Measurements from ENCODE around the gene SPP2. TPM values are rescaled to one million over a fixed set of nuclear protein-coding genes. Genes with fewer than 3 reads are reported as not detected.

Gene SPP2
- polyA plus RNA-seq, 3 donors: not detected

DNA sequence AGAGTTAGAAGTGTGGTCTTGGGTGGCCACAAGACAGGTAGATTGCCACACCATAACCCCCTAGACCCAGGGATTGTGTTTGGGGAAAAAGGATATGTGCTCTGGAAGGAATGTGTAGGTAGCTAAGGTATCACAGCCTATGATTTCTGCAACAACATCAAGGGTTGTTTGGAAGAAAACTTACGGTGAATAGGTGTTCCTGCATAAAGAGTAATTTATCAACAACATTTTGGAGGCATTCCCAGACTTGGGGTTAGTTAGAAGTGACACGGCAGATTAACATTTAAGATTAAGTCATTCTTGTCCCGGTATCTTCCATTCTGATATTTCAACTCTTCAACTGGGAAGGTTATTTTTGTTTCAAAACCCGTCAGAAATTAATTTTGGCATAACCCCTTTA, 65.5 kb downstream of the SPP2 start:
- H3K4me1 Mint-ChIP-seq: no peaks in the 10 kb centered on the region
- Histone ChIP-seq H3K4me3 (replicated peaks in 1 of 3; ENCODE audit: low read depth in 2 of 3, low read length in 3 of 3) (no peak overlapping the region), H3K79me2 (ENCODE audit: insufficient read depth, low read length) (no peaks in the 10 kb centered on the region), H3K4me1 (ENCODE audit: control insufficient read depth in 1 of 2, insufficient read depth in 2 of 2, low read length in 2 of 2) (no peaks in the 10 kb centered on the region), H3K27ac (ENCODE audit: low read depth in 1 of 2, low read length in 2 of 2) (no peak overlapping the region), H3K9me3 (replicated peaks in 1 of 2; ENCODE audit: control insufficient read depth in 1 of 2, insufficient read depth in 1 of 2, low read length in 2 of 2) (no peaks in the 10 kb centered on the region), H3K9ac (ENCODE audit: insufficient read depth, low read length, poor library complexity, severe bottlenecking) (no peak overlapping the region), H3K36me3 (replicated peaks in 1 of 2; ENCODE audit: control insufficient read depth in 1 of 2, insufficient read depth in 2 of 2, low read length in 2 of 2) (no peaks in the 10 kb centered on the region), H4K20me1 (ENCODE audit: insufficient read depth, low read length) (no peaks in the 10 kb centered on the region), H3K4me2 (replicated peaks; ENCODE audit: extremely low read depth, low read length, poor library complexity, severe bottlenecking) (no peak overlapping the region), H2AFZ (ENCODE audit: insufficient read depth, low read depth, low read length, poor library complexity, severe bottlenecking) (no peak overlapping the region), H3K27me3 (ENCODE audit: control insufficient read depth in 2 of 2, insufficient read depth in 2 of 2, low read length in 2 of 2) (peaks cover 0 to 3% of the 10 kb centered on the region in 2 donors)
- intact Hi-C loops (cut with micrococcal nuclease): no loop called here
- no peak overlapping the region for H3K27ac Mint-ChIP-seq
- no peak overlapping the region for H3K4me3 Mint-ChIP-seq
- DNase-seq: no peak
- H3K27me3 Mint-ChIP-seq (ENCODE audit: low read depth in 3 of 3): peaks cover 8 to 11% (median 9%) of the 10 kb centered on the region in 3 donors
- no CpG with 5 or more reads among the region's 4 CpGs for WGBS (ENCODE audit: insufficient coverage)
- no peaks in the 10 kb centered on the region for H3K36me3 Mint-ChIP-seq
- TF ChIP-seq, protein P1, sequence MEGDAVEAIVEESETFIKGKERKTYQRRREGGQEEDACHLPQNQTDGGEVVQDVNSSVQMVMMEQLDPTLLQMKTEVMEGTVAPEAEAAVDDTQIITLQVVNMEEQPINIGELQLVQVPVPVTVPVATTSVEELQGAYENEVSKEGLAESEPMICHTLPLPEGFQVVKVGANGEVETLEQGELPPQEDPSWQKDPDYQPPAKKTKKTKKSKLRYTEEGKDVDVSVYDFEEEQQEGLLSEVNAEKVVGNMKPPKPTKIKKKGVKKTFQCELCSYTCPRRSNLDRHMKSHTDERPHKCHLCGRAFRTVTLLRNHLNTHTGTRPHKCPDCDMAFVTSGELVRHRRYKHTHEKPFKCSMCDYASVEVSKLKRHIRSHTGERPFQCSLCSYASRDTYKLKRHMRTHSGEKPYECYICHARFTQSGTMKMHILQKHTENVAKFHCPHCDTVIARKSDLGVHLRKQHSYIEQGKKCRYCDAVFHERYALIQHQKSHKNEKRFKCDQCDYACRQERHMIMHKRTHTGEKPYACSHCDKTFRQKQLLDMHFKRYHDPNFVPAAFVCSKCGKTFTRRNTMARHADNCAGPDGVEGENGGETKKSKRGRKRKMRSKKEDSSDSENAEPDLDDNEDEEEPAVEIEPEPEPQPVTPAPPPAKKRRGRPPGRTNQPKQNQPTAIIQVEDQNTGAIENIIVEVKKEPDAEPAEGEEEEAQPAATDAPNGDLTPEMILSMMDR (IDR thresholded peaks at IDR 0.05): no peak
- no peaks in the 10 kb centered on the region for H3K9me3 Mint-ChIP-seq

DNA sequence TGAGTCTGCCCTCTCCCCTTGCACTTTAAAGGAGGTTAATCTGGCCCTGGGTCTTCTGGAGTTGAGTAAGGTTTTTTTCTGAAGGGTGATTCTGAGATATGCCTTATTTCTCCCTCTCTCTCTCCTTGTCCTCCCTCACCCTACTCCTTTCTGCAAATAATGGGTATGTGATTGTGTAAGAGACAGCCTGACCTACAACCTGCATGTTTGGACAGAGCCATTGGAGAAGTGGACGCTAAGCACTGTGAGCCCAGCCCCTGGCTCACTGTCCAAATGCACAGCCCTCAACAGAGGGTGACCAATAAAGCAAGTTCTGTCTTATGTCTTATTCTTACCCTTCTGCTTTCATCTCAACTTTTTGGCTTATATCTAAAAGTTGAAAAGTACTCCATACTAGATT, 71.5 kb downstream of the SPP2 start:
- H3K79me2 ChIP-seq (ENCODE audit: insufficient read depth, low read length): no peaks in the 10 kb centered on the region
- WGBS (ENCODE audit: insufficient coverage): no CpG with 5 or more reads among the region's 1 CpG
- Mint-ChIP-seq H3K36me3 (no peaks in the 10 kb centered on the region), H3K9me3 (peaks cover 0 to 2% (median 0%) of the 10 kb centered on the region in 7 donors), H3K4me3 (no peak overlapping the region), H3K27me3 (ENCODE audit: low read depth in 3 of 3) (peaks cover 4 to 7% (median 6%) of the 10 kb centered on the region in 3 donors), H3K27ac (peak overlapping the region in 1 of 7 donors; percentile 22), H3K4me1 (no peaks in the 10 kb centered on the region)
- peaks cover 0 to 3% of the 10 kb centered on the region in 2 donors for H3K27me3 ChIP-seq (ENCODE audit: control insufficient read depth in 2 of 2, insufficient read depth in 2 of 2, low read length in 2 of 2)
- DNase-seq: no peak
- H4K20me1 ChIP-seq (ENCODE audit: insufficient read depth, low read length): no peaks in the 10 kb centered on the region
- H3K4me3 ChIP-seq (replicated peaks in 1 of 3; ENCODE audit: low read depth in 2 of 3, low read length in 3 of 3): no peak overlapping the region
- intact Hi-C loops (cut with micrococcal nuclease): no loop called here
- no peak overlapping the region for H3K9ac ChIP-seq (ENCODE audit: insufficient read depth, low read length, poor library complexity, severe bottlenecking)
- H3K27ac ChIP-seq (ENCODE audit: low read depth in 1 of 2, low read length in 2 of 2): no peak overlapping the region
- H3K36me3 ChIP-seq (replicated peaks in 1 of 2; ENCODE audit: control insufficient read depth in 1 of 2, insufficient read depth in 2 of 2, low read length in 2 of 2): no peaks in the 10 kb centered on the region
- TF ChIP-seq, protein P1 (IDR thresholded peaks at IDR 0.05): no peak
- H3K4me2 ChIP-seq (replicated peaks; ENCODE audit: extremely low read depth, low read length, poor library complexity, severe bottlenecking): no peak overlapping the region
- H2AFZ ChIP-seq (ENCODE audit: insufficient read depth, low read depth, low read length, poor library complexity, severe bottlenecking): no peak overlapping the region
- no peaks in the 10 kb centered on the region for H3K9me3 ChIP-seq (replicated peaks in 1 of 2; ENCODE audit: control insufficient read depth in 1 of 2, insufficient read depth in 1 of 2, low read length in 2 of 2)
- H3K4me1 ChIP-seq (ENCODE audit: control insufficient read depth in 1 of 2, insufficient read depth in 2 of 2, low read length in 2 of 2): no peaks in the 10 kb centered on the region

Data from CD14-positive monocyte (primary cell).